Epithelial cell of prostate (primary cell): Measurements from ENCODE around the gene DNAJA2.
A peak's percentile ranks its signal among the peaks of the same experiment; 100 is the strongest.
"Not testable (repeated sequence)": the region's sequence is repeated elsewhere in the genome, so short reads cannot be mapped to it uniquely, and the experiment has no call there.

Experiments
- DNase-seq: peaks from one replicate; pipeline ENCODE4 v3.0.0-alpha.2; 2011; ENCODE audit warnings: low read depth, low spot score
- H3K27ac ChIP-seq: fragments of 450-650 bp; 2 replicates; pipeline ENCODE4 v1.5.1; 2017; ENCODE audit warnings: mild to moderate bottlenecking

The DNAJA2 gene

GRCh38 chr16:46975908-46976470, 2.5 kb upstream of the DNAJA2 start:
- no peak for DNase-seq
- H3K27ac ChIP-seq = no peak overlapping the region

GRCh38 chr16:46975165-46975564, 1.7 kb upstream of the DNAJA2 start:
- H3K27ac ChIP-seq = no peak overlapping the region

GRCh38 chr16:46974352-46974751, 878 bp upstream of the DNAJA2 start:
- H3K27ac ChIP-seq = peak overlapping the region; percentile 92
- DNase-seq = no peak

More at GRCh38 chr16:46975165-46975564, 1.7 kb upstream of the DNAJA2 start:
- no peak for DNase-seq

GRCh38 chr16:46973996-46974324, 486 bp upstream of the DNAJA2 start:
- no peak for DNase-seq
- peak overlapping the region; percentile 92 for H3K27ac ChIP-seq

GRCh38 chr16:46972429-46973206, 856 bp downstream of the DNAJA2 start:
- no peak for DNase-seq
- peak overlapping the region; percentile 92 for H3K27ac ChIP-seq

GRCh38 chr16:46971271-46971670, 2.2 kb downstream of the DNAJA2 start:
- no peak for DNase-seq
- no peak overlapping the region for H3K27ac ChIP-seq

GRCh38 chr16:46970089-46970488, 3.4 kb downstream of the DNAJA2 start:
- H3K27ac ChIP-seq = no peak overlapping the region
- no peak for DNase-seq

- DNase-seq = no peak
- no peak overlapping the region for H3K27ac ChIP-seq
Observed at GRCh38 chr16:46968063-46968435, 5.4 kb downstream of the DNAJA2 start.

GRCh38 chr16:46962629-46963028, 10.8 kb downstream of the DNAJA2 start:
- no peak for DNase-seq
- H3K27ac ChIP-seq = no peak overlapping the region

GRCh38 chr16:46961373-46962353, 11.8 kb downstream of the DNAJA2 start:
- DNase-seq = no peak
- H3K27ac ChIP-seq = no peak overlapping the region

GRCh38 chr16:46954562-46954961, 18.9 kb downstream of the DNAJA2 start:
- no peak for DNase-seq
- H3K27ac ChIP-seq = no peak overlapping the region

GRCh38 chr16:46950009-46950408, 23.5 kb downstream of the DNAJA2 start:
- no peak overlapping the region for H3K27ac ChIP-seq
- DNase-seq = no peak

GRCh38 chr16:46949241-46949892, 24.1 kb downstream of the DNAJA2 start:
- no peak overlapping the region for H3K27ac ChIP-seq
- no peak for DNase-seq

GRCh38 chr16:46948548-46949166, 24.8 kb downstream of the DNAJA2 start:
- no peak overlapping the region for H3K27ac ChIP-seq
- no peak for DNase-seq

- no peak overlapping the region for H3K27ac ChIP-seq
- no peak for DNase-seq
Observed at GRCh38 chr16:46947900-46948547, 25.4 kb downstream of the DNAJA2 start.

GRCh38 chr16:46944713-46945112, 28.8 kb downstream of the DNAJA2 start:
- not testable (repeated sequence) for H3K27ac ChIP-seq, DNase-seq

GRCh38 chr16:46937536-46937935, 35.9 kb downstream of the DNAJA2 start:
- no peak for DNase-seq
- no peak overlapping the region for H3K27ac ChIP-seq

GRCh38 chr16:46932802-46933201, 40.7 kb downstream of the DNAJA2 start:
- no peak for DNase-seq
- no peak overlapping the region for H3K27ac ChIP-seq

- no peak overlapping the region for H3K27ac ChIP-seq
- DNase-seq = no peak
Observed at GRCh38 chr16:46930861-46931260, 42.6 kb downstream of the DNAJA2 start.
